ENCODE measurements around the gene CMTM8.

DNA sequence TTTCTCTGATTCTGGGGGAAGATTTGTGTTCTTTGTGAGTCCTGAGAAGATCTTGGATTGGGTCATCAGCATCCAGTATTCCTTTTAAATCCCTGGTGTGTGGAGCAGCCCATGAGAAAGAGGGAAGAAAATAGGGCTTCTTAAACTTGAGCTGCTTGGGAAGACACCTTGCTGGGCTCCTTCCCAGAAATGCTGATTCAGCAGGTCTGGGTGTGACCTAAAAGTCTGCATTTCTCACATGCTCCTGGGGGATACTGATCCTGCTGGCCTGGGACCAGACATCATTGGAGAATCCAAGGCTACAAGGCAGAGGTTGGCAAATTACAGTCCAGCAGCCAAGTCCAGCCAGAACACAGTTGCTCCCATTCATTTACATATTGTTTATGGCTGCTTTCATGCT is 99.0 kb downstream of the CMTM8 start:
- TF ChIP-seq, protein P1, sequence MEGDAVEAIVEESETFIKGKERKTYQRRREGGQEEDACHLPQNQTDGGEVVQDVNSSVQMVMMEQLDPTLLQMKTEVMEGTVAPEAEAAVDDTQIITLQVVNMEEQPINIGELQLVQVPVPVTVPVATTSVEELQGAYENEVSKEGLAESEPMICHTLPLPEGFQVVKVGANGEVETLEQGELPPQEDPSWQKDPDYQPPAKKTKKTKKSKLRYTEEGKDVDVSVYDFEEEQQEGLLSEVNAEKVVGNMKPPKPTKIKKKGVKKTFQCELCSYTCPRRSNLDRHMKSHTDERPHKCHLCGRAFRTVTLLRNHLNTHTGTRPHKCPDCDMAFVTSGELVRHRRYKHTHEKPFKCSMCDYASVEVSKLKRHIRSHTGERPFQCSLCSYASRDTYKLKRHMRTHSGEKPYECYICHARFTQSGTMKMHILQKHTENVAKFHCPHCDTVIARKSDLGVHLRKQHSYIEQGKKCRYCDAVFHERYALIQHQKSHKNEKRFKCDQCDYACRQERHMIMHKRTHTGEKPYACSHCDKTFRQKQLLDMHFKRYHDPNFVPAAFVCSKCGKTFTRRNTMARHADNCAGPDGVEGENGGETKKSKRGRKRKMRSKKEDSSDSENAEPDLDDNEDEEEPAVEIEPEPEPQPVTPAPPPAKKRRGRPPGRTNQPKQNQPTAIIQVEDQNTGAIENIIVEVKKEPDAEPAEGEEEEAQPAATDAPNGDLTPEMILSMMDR (IDR thresholded peaks at IDR 0.05), result no peak
- TF ChIP-seq POLR2A (IDR thresholded peaks at IDR 0.05) (no peak), POLR2AphosphoS5 (IDR thresholded peaks at IDR 0.05; ENCODE audit: insufficient read depth in 1 of 2, low read depth in 1 of 2) (no peak)
